Psoas muscle (tissue), 8 donors: ENCODE measurements around the gene ZNF385C. TPM values are rescaled to one million over a fixed set of nuclear protein-coding genes. Genes with fewer than 3 reads are reported as not detected.
A peak's percentile ranks its signal among the peaks of the same experiment; 100 is the strongest.

Experiments
- ATAC-seq, 4 donors: fragments of 200-7000 bp; cut with Tn5 transposase; one replicate each; pipeline ENCODE4 v1.9.1; 2020; ENCODE audit warnings: moderate library complexity in 3 of 4, mild to moderate bottlenecking in 2 of 4
- DNase-seq, 2 donors: peaks; one replicate each; pipeline ENCODE4 v3.0.0-alpha.2; 2020
- H3K27ac ChIP-seq: fragments of 200-600 bp; one replicate; pipeline ENCODE4 v1.8.0; 2022
- H3K27me3 ChIP-seq, 3 donors: fragments of 200-600 bp in 1 of 3; one replicate each; pipeline versions ENCODE4 v1.6.1 to v1.8.0; 2013 to 2022; ENCODE audit warnings: low read length in 2 of 3, mild to moderate bottlenecking in 2 of 3, moderate library complexity in 1 of 3; ENCODE audit not compliant: insufficient read depth in 3 of 3
- H3K36me3 ChIP-seq, 2 donors: fragments of 200-600 bp in 1 of 2; one replicate each; pipeline versions ENCODE4 v1.6.1 to v1.8.0; 2013 to 2022; ENCODE audit warnings: low read depth in 1 of 2, mild to moderate bottlenecking in 1 of 2, moderate library complexity in 1 of 2; ENCODE audit not compliant: insufficient read depth in 1 of 2
- H3K4me1 ChIP-seq: fragments of 200-600 bp; one replicate; pipeline ENCODE4 v1.8.0; 2022
- H3K4me3 ChIP-seq: fragments of 200-600 bp; one replicate; pipeline ENCODE4 v1.8.0; 2022; ENCODE audit warnings: mild to moderate bottlenecking
- H3K9me3 ChIP-seq: fragments of 200-600 bp; one replicate; pipeline ENCODE4 v1.8.0; 2022
- WGBS, 3 donors: extraction: QIAGEN DNeasy Blood & Tissue Kit; methylation state at CpG; one replicate each; pipeline versions ENCODE4 v1.1.6 to v1.1.7; 2013; 5-methylcytosine and 5-hydroxymethylcytosine counted together
- intact Hi-C, 2 donors: fragments of 100-400 bp; cut with DNase I; formaldehyde crosslinking; loops; one replicate each; pipeline versions ENCODE4 v1.11.0 to v1.14.2; 2022
- polyA plus RNA-seq, 3 donors: library from polyadenylated mRNA; stranded (reverse); fragments of 200-250 nt; gene quantifications; one replicate each; pipeline ENCODE4 v1.2.3, GENCODE V29; 2013
- total RNA-seq, 4 donors: library from RNA; stranded (reverse); fragmentation: NEBNext Ultra II Directional in 2 of 4; extraction: Animal tissue kit (Norgen Biotek cat#: 25700) in 2 of 4; gene quantifications; one replicate each; pipeline versions ENCODE4 v1.2.1 to v1.2.4, GENCODE V29; 2021 to 2023
- TF ChIP-seq, protein P1 (sequence below): fragments of 200-600 bp; IDR thresholded peaks from one replicate; pipeline ENCODE4 v1.8.0; 2022; ENCODE audit warnings: antibody characterized with exemption
- donor health status: healthy with polysubstance abuse.
- donor health status: DM: no; HTN: no; CAD: no; lungs with moderate emphysema.
- donor health status: Bipolar disorder and iron deficiency.
- donor health status: healthy.
- donor health status: DM: yes; HTN: yes; CAD: no.
- donor health status: DM: no; HTN: no; CAD: no.
- donor health status: DM: no; HTN: no; CAD: no.
- donor health status: DM: yes; HTN: yes; CAD: no.

Gene ZNF385C
- total and polyA plus RNA-seq, 7 donors = 0.22 to 9.2 (median 0.50) TPM

GRCh38 chr17:42071810-42072209 is 26.5 kb downstream of the ZNF385C start:
- Histone ChIP-seq H3K4me1 (peaks cover 11% of the 10 kb centered on the region), H3K27ac (no peak overlapping the region), H3K27me3 (no peaks in the 10 kb centered on the region), H3K4me3 (peak overlapping the region; percentile 64), H3K9me3 (no peaks in the 10 kb centered on the region), H3K36me3 (no peaks in the 10 kb centered on the region)
- WGBS, 3 donors = 35 to 39% (median 36%) methylated on average over 3 of the region's 3 CpGs
- TF ChIP-seq, protein P1, sequence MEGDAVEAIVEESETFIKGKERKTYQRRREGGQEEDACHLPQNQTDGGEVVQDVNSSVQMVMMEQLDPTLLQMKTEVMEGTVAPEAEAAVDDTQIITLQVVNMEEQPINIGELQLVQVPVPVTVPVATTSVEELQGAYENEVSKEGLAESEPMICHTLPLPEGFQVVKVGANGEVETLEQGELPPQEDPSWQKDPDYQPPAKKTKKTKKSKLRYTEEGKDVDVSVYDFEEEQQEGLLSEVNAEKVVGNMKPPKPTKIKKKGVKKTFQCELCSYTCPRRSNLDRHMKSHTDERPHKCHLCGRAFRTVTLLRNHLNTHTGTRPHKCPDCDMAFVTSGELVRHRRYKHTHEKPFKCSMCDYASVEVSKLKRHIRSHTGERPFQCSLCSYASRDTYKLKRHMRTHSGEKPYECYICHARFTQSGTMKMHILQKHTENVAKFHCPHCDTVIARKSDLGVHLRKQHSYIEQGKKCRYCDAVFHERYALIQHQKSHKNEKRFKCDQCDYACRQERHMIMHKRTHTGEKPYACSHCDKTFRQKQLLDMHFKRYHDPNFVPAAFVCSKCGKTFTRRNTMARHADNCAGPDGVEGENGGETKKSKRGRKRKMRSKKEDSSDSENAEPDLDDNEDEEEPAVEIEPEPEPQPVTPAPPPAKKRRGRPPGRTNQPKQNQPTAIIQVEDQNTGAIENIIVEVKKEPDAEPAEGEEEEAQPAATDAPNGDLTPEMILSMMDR = no peak
- ATAC-seq (no peak), DNase-seq (no peak)
- intact Hi-C loops = no loop called here

- Histone ChIP-seq H3K9me3 (no peaks in the 10 kb centered on the region), H3K4me1 (peaks cover 11% of the 10 kb centered on the region), H3K4me3 (no peak overlapping the region), H3K27ac (peak overlapping the region; percentile 80), H3K27me3 (no peaks in the 10 kb centered on the region), H3K36me3 (no peaks in the 10 kb centered on the region)
- intact Hi-C loops = loop anchor here in 1 of 2 donors (5.0 kb wide), 1 partner anchor 48 kb away; no protein-coding TSS in a partner anchor
- 83 to 90% (median 85%) methylated on average over 3 of the region's 3 CpGs for WGBS, 3 donors
- TF ChIP-seq, protein P1 = no peak
- ATAC-seq (no peak), DNase-seq (no peak)
Observed at GRCh38 chr17:42068979-42069378, 29.3 kb downstream of the ZNF385C start.

DNA sequence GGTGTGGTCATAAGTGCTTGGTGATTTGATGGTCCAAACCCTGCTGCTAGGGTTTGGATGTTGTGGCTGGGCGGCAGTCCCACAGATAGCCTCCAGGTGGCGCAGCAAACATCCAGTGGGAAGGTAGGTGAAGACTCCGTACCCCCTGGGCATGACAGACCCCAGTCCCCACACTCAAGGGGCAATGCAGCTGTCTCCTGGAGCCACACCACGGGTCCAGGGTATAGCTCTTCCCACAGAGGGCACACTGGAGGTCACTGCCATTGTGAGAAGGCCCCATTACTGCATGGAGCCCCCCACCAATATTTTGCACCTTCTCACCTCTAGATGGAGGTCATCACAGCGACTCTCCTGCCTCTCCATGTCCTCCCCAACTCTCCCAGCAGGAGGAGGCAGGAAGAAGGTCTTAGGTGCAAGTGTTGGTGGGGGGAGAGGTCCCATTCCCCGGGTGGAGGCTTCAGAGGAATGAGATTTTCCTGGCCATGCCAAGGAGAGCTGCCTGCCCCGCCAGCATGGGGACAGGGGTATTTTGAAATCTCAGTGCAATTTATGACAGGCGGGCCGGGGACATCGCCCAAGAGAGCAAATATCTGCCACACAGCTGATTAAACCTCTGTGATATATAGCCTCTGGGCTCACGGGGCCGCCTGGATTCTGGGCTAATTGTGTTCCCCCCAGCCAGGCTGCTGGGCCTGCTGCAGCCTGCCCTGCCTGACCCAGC is 30.7 kb downstream of the ZNF385C start:
- Histone ChIP-seq H3K4me1 (peaks cover 21% of the 10 kb centered on the region), H3K27me3 (no peaks in the 10 kb centered on the region), H3K36me3 (no peaks in the 10 kb centered on the region), H3K9me3 (no peaks in the 10 kb centered on the region), H3K27ac (peak overlapping the region; percentile 80), H3K4me3 (no peak overlapping the region)
- TF ChIP-seq, protein P1 = peak; percentile 96
- WGBS, 3 donors = 12 to 16% (median 14%) methylated on average over 12 of the region's 12 CpGs
- ATAC-seq = peak; percentile 61 to 87 (median 86)
- intact Hi-C loops = loop anchor here (1.0 to 5.0 kb wide), 2 partner anchors 34 to 50 kb away; no protein-coding TSS in a partner anchor
- peak; percentile 65 to 90 for DNase-seq

DNA sequence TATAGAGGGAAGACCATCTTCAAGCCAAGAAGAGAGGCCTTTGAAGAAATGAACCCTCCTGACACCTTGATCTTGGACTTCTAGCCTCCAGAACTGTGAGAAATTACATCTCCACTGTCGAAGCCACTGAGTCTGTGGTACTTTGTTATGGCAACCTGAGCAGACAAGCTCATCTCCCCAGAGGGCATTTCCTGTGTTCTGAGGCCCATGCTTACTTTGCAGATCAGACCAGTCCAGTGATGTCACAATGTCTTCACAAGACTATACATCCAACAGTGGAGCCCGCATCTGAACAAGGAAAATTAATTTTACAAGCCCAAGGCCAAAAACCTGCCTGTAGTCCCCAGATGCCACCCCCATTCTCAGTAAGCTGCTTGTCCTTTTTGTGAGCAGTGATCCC is 33.1 kb downstream of the ZNF385C start:
- ATAC-seq = no peak
- TF ChIP-seq, protein P1 = no peak
- Histone ChIP-seq H3K4me3 (no peak overlapping the region), H3K4me1 (peaks cover 21% of the 10 kb centered on the region), H3K36me3 (no peaks in the 10 kb centered on the region), H3K9me3 (no peaks in the 10 kb centered on the region), H3K27me3 (no peaks in the 10 kb centered on the region), H3K27ac (no peak overlapping the region)
- DNase-seq = no peak
- intact Hi-C loops = loop anchor here in 1 of 2 donors (5.0 kb wide), 1 partner anchor 52 kb away; no protein-coding TSS in a partner anchor
- 71 to 87% (median 80%) methylated on average over 2 of the region's 2 CpGs for WGBS, 3 donors
